ENCODE results near the gene CEP128.

CEP128 gene

DNA sequence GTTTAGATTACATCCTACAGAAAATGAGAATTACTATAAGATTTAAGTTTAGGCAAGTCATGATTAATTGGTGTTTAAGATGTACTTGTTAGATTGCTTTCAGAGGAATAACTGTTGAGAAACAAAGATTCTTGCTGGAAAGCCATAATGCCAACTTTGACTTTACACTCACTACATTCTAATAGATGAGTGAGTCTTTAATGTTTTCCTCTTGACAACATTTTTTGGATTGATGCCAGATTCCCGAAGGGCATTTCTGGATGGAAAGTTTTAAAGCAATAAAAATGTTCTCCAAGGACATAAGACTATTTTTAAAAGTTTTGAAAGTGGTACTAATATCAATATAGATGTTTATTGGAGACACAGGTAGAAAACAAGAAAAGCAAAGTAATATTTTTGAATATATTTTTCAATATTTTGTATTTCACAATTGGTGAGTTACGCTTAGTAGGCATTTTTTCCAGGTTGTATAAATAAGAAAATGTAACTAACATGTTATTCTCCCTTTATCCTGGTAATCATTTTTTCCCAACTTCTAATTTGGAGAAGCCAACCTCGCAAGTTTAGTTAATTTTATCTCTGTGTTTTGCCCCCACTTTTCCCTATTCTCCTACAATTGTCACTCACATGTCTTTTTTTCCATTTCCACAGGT, 307.3 kb downstream of the CEP128 start:
- TF ChIP-seq, protein P1, sequence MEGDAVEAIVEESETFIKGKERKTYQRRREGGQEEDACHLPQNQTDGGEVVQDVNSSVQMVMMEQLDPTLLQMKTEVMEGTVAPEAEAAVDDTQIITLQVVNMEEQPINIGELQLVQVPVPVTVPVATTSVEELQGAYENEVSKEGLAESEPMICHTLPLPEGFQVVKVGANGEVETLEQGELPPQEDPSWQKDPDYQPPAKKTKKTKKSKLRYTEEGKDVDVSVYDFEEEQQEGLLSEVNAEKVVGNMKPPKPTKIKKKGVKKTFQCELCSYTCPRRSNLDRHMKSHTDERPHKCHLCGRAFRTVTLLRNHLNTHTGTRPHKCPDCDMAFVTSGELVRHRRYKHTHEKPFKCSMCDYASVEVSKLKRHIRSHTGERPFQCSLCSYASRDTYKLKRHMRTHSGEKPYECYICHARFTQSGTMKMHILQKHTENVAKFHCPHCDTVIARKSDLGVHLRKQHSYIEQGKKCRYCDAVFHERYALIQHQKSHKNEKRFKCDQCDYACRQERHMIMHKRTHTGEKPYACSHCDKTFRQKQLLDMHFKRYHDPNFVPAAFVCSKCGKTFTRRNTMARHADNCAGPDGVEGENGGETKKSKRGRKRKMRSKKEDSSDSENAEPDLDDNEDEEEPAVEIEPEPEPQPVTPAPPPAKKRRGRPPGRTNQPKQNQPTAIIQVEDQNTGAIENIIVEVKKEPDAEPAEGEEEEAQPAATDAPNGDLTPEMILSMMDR (IDR thresholded peaks at IDR 0.05) = no peak
- H3K27me3 ChIP-seq = no peaks in the 10 kb centered on the region

DNA sequence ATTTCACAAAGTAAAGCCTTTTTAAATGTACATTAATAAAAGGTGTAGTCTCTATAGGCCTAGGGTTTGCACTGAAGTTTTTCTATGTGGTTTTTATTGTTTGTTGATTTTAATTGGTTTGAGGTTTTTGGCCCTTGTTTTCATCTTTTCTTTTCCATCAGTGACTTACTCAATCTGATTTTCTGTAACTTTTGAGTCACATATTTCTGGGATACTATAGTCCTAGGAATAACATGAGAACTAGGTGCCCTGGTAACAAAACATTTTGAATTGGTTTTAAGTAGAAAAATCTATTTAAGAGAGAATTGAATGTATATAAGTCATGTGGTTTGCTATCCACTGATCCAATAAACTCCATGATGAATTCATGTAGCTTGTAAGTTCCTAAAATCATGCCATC, 311.9 kb downstream of the CEP128 start:
- no peaks in the 10 kb centered on the region for H3K9me3 ChIP-seq
- H3K27ac ChIP-seq = no peak overlapping the region
- intact Hi-C loops (cut with DNase I; ENCODE audit: low total_unique reads) = no loop called here
- DNase-seq = no peak
- H3K4me1 ChIP-seq = no peaks in the 10 kb centered on the region
- no peaks in the 10 kb centered on the region for H3K27me3 ChIP-seq
- no peaks in the 10 kb centered on the region for H3K36me3 ChIP-seq
- TF ChIP-seq, protein P1 (IDR thresholded peaks at IDR 0.05) = no peak
- H3K4me3 ChIP-seq = no peak overlapping the region

More for the DNA sequence above, 307.3 kb downstream of the CEP128 start:
- Histone ChIP-seq H3K36me3 (no peaks in the 10 kb centered on the region), H3K9me3 (no peaks in the 10 kb centered on the region), H3K4me1 (no peaks in the 10 kb centered on the region), H3K27ac (no peak overlapping the region), H3K4me3 (no peak overlapping the region)
- no peak for DNase-seq
- intact Hi-C loops (cut with DNase I; ENCODE audit: low total_unique reads) = no loop called here

DNA sequence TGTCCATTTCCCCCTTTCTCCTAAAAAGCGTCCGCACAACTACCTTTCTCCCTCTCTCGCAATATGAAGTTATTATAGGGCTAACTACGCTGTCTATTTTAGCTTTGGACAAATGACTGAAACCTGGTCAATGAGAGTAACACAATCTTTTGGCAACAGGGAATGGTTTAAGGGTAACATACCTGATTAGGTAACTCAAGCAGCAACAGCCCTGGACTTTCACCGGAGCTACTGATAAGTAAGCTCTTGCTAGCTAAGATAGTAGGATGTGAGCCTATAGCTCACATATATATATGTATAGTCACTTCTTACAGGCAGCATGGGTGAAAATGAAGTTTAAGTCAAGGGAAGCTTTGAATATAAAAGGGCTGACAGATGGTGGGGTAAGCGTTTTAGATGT, 313.0 kb downstream of the CEP128 start:
- Histone ChIP-seq H3K36me3 (no peaks in the 10 kb centered on the region), H3K27ac (no peak overlapping the region), H3K27me3 (no peaks in the 10 kb centered on the region), H3K4me1 (no peaks in the 10 kb centered on the region), H3K4me3 (no peak overlapping the region), H3K9me3 (no peaks in the 10 kb centered on the region)
- intact Hi-C loops (cut with DNase I; ENCODE audit: low total_unique reads) = no loop called here
- DNase-seq = no peak
- TF ChIP-seq, protein P1 (IDR thresholded peaks at IDR 0.05) = no peak

DNA sequence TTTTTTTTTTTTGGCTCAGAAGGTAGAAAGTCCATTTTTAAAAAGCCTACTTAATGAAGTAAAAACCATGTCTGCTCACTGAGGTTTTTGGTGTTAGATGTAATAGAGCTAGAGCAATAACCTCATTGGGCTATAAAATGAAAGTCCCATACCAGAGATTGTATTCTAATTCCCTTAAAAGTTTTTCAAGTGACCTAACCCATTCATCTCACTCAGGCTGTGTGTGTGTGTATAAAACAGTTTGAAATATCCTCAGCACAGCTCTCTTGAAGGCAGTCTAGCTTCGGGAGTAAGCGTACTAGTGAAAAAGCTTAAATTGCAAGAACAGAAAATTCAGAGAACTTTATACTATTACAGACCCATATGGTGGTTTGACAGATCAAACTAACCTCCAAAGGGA, 313.8 kb downstream of the CEP128 start:
- intact Hi-C loops (cut with DNase I; ENCODE audit: low total_unique reads) = no loop called here
- no peaks in the 10 kb centered on the region for H3K4me1 ChIP-seq
- DNase-seq = no peak
- H3K36me3 ChIP-seq = no peaks in the 10 kb centered on the region
- no peaks in the 10 kb centered on the region for H3K9me3 ChIP-seq
- no peak overlapping the region for H3K27ac ChIP-seq
- H3K27me3 ChIP-seq = no peaks in the 10 kb centered on the region
- H3K4me3 ChIP-seq = no peak overlapping the region
- TF ChIP-seq, protein P1 (IDR thresholded peaks at IDR 0.05) = no peak

DNA sequence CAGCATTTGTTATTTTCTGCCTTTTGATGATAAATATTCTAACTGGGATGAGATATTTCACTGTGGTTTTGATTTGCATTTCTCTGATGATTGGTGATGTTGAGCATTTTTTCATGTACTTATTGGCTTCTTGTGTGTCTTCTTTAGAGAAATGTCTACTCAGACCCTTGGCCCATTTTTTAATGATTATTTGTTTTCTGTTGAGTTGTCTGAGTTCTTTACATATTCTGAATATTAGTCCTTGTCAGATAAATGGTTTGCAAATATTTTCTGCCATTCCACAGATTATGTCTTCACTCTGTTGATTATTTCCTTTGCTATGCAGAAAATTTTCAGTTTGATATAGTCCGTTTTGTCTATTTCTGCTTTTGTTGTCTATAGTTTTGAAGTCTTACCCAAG, 317.0 kb downstream of the CEP128 start:
- Histone ChIP-seq H3K4me1 (no peaks in the 10 kb centered on the region), H3K27me3 (no peaks in the 10 kb centered on the region), H3K27ac (no peak overlapping the region), H3K4me3 (no peak overlapping the region), H3K36me3 (no peaks in the 10 kb centered on the region), H3K9me3 (no peaks in the 10 kb centered on the region)
- intact Hi-C loops (cut with DNase I; ENCODE audit: low total_unique reads) = no loop called here
- DNase-seq = no peak
- TF ChIP-seq, protein P1 (IDR thresholded peaks at IDR 0.05) = no peak

DNA sequence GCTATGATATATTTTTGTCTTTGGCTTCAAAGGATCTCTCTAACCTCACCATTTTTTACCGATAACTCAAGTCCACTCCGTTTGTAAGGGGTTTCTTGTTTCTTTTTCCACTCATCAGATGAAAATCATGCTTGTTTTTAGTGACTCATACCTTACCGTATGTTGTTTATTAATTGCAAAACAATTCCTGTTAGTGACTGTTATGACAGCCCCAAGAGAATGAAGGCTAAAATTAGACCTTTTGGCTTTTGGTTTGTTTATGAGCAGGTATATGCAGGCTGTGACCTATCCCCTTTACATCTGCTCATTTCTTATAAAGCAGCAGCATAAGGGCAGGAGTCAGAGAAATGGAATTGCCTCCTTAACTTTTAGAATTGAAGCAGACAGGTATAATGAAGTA, 319.8 kb downstream of the CEP128 start:
- Histone ChIP-seq H3K27me3 (no peaks in the 10 kb centered on the region), H3K9me3 (no peaks in the 10 kb centered on the region), H3K36me3 (no peaks in the 10 kb centered on the region), H3K27ac (no peak overlapping the region), H3K4me1 (no peaks in the 10 kb centered on the region), H3K4me3 (no peak overlapping the region)
- intact Hi-C loops (cut with DNase I; ENCODE audit: low total_unique reads) = no loop called here
- TF ChIP-seq, protein P1 (IDR thresholded peaks at IDR 0.05) = no peak
- DNase-seq = no peak

All from tibial artery (tissue), 4 donors.